ENCODE data around the gene BLMH. TPM values are rescaled to one million over a fixed set of nuclear protein-coding genes. Genes with fewer than 3 reads are reported as not detected.

BLMH gene
- total and polyA plus RNA-seq, 10 of the 15 experiments (the other 5 are each of a cell fraction or from before 2014, with no cell fraction given), result 16.1 to 63.9 (median 54.0) TPM

DNA sequence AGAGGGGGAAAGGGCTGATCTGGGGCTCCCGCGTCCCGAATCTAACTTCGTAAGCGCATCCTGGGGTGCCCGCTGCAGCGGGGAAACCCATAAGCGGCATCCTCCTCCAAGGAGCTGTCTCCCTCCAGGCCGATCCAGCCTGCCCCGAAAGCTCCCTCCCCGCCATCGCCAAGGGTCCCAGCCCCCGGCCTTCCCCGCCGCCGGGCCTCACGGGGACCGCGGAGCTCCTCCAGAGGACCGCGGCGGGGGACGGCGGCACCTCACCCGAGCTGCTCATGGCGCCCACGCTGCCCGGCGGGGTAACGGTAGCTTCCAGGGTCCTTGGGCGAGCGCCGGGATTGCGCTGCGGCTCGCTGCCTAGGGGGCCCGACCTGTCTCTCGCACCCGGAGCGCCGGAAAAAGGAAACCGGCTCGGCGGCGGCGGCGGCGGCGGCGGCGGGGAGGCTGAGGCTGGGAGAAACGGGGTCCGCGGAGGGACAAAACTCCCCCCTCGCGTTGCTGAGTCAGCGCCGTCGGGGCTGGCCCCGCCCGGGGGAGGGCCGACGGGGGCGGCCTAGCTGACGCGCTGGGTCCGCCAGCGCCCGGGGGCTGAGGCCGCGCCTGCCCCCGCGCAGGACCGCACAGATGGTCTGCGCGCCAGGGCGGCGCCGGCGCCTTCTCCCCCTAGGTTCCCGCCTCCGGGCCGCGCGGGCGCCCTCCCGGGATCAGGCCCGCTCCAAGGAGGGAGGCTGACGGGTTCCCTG lies at the start of gene BLMH (continued):
- TF ChIP-seq, protein P1, sequence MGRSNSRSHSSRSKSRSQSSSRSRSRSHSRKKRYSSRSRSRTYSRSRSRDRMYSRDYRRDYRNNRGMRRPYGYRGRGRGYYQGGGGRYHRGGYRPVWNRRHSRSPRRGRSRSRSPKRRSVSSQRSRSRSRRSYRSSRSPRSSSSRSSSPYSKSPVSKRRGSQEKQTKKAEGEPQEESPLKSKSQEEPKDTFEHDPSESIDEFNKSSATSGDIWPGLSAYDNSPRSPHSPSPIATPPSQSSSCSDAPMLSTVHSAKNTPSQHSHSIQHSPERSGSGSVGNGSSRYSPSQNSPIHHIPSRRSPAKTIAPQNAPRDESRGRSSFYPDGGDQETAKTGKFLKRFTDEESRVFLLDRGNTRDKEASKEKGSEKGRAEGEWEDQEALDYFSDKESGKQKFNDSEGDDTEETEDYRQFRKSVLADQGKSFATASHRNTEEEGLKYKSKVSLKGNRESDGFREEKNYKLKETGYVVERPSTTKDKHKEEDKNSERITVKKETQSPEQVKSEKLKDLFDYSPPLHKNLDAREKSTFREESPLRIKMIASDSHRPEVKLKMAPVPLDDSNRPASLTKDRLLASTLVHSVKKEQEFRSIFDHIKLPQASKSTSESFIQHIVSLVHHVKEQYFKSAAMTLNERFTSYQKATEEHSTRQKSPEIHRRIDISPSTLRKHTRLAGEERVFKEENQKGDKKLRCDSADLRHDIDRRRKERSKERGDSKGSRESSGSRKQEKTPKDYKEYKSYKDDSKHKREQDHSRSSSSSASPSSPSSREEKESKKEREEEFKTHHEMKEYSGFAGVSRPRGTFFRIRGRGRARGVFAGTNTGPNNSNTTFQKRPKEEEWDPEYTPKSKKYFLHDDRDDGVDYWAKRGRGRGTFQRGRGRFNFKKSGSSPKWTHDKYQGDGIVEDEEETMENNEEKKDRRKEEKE (IDR thresholded peaks at IDR 0.05), result 0 out of 2 replicates have a peak, but pooled peaks have one; percentile 45
- 0 out of 4 replicates have a peak, but pooled peaks of 1 of the 2 experiments have one; percentile 22 for TF ChIP-seq IKZF2 (IDR thresholded peaks at IDR 0.05)
- TF ChIP-seq DPF2 (IDR thresholded peaks at IDR 0.05), result peak; percentile 87
- TF ChIP-seq LARP7 (IDR thresholded peaks at IDR 0.05), result peak; percentile 90
- TF ChIP-seq CHD1 (IDR thresholded peaks at IDR 0.05; ENCODE audit: low read depth, low read length), result no peak
- TF ChIP-seq MAX (IDR thresholded peaks at IDR 0.05; ENCODE audit: low read depth, low read length), result no peak
- TF ChIP-seq EGR1 (IDR thresholded peaks at IDR 0.05; ENCODE audit: borderline replicate concordance in 1 of 2, low read depth in 2 of 2, low read length in 2 of 2), result peak in 1 of 2 experiments; percentile 95; a peak in 2 of 3 replicates
- peak; percentile 75; the same call in 1 of the 2 replicates for TF ChIP-seq ZNF24 (IDR thresholded peaks at IDR 0.05)
- TF ChIP-seq, protein P2, sequence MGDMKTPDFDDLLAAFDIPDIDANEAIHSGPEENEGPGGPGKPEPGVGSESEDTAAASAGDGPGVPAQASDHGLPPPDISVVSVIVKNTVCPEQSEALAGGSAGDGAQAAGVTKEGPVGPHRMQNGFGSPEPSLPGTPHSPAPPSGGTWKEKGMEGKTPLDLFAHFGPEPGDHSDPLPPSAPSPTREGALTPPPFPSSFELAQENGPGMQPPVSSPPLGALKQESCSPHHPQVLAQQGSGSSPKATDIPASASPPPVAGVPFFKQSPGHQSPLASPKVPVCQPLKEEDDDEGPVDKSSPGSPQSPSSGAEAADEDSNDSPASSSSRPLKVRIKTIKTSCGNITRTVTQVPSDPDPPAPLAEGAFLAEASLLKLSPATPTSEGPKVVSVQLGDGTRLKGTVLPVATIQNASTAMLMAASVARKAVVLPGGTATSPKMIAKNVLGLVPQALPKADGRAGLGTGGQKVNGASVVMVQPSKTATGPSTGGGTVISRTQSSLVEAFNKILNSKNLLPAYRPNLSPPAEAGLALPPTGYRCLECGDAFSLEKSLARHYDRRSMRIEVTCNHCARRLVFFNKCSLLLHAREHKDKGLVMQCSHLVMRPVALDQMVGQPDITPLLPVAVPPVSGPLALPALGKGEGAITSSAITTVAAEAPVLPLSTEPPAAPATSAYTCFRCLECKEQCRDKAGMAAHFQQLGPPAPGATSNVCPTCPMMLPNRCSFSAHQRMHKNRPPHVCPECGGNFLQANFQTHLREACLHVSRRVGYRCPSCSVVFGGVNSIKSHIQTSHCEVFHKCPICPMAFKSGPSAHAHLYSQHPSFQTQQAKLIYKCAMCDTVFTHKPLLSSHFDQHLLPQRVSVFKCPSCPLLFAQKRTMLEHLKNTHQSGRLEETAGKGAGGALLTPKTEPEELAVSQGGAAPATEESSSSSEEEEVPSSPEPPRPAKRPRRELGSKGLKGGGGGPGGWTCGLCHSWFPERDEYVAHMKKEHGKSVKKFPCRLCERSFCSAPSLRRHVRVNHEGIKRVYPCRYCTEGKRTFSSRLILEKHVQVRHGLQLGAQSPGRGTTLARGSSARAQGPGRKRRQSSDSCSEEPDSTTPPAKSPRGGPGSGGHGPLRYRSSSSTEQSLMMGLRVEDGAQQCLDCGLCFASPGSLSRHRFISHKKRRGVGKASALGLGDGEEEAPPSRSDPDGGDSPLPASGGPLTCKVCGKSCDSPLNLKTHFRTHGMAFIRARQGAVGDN (IDR thresholded peaks at IDR 0.05), result peak; percentile 74
- TF ChIP-seq, protein P3, sequence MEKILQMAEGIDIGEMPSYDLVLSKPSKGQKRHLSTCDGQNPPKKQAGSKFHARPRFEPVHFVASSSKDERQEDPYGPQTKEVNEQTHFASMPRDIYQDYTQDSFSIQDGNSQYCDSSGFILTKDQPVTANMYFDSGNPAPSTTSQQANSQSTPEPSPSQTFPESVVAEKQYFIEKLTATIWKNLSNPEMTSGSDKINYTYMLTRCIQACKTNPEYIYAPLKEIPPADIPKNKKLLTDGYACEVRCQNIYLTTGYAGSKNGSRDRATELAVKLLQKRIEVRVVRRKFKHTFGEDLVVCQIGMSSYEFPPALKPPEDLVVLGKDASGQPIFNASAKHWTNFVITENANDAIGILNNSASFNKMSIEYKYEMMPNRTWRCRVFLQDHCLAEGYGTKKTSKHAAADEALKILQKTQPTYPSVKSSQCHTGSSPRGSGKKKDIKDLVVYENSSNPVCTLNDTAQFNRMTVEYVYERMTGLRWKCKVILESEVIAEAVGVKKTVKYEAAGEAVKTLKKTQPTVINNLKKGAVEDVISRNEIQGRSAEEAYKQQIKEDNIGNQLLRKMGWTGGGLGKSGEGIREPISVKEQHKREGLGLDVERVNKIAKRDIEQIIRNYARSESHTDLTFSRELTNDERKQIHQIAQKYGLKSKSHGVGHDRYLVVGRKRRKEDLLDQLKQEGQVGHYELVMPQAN (conservative IDR thresholded peaks at IDR 0.05), result peak; percentile 56; the same call in 1 of the 2 replicates
- TF ChIP-seq ZZZ3 (IDR thresholded peaks at IDR 0.05; ENCODE audit: control insufficient read depth, insufficient read length, low read depth), result no peak
- TF ChIP-seq RB1 (IDR thresholded peaks at IDR 0.05; ENCODE audit: borderline replicate concordance), result peak; percentile 92; the same call in 1 of the 2 replicates
- TF ChIP-seq USF1 (IDR thresholded peaks at IDR 0.05; ENCODE audit: borderline replicate concordance, extremely low read length, insufficient read depth, low read depth, low read length), result no peak
- no peak for TF ChIP-seq CEBPZ (IDR thresholded peaks at IDR 0.05; ENCODE audit: low read depth, low read length)

Data from GM12878 (cell line).